GM19468 (cell line): ENCODE measurements around the gene SPRTN.

Experiments used
- ATAC-seq: cut with Tn5 transposase; IDR thresholded peaks from one replicate; pipeline ENCODE4 v1.9.1; 2021; ENCODE audit warnings: mild to moderate bottlenecking, moderate library complexity, moderate number of reproducible peaks; ENCODE audit not compliant: unreplicated experiment; ENCODE audit errors: extremely low read depth

The SPRTN gene

GRCh38 chr1:231401478-231401877 lies 63.4 kb downstream of the SPRTN start:
- no peak for ATAC-seq

GRCh38 chr1:231404318-231404717 lies 66.2 kb downstream of the SPRTN start:
- ATAC-seq: no peak
